Placental epithelial cell (primary cell): ENCODE data around the gene PTX4. TPM values are rescaled to one million over a fixed set of nuclear protein-coding genes. Genes with fewer than 3 reads are reported as not detected.

Source experiments
- total RNA-seq: library from RNA; depleted of rRNA; stranded (reverse); fragments of >200 nt; gene quantifications from 2 replicates; pipeline ENCODE4 v1.2.3, GENCODE V29; 2012

PTX4 gene
- not detected in 2 replicates for total RNA-seq

GRCh38 chr16:1488619-1489018 lies at the start of gene PTX4:
TSS of gene PTX4 (minus strand) at chr16:1488944. CDS start at chr16:1488909, 35 bp downstream.

GRCh38 chr16:1533443-1533951 lies 44.8 kb upstream of the PTX4 start, which contains the start of gene TMEM204:
TSS of gene TMEM204 (plus strand) at chr16:1533666. CDS start at chr16:1534276, 610 bp downstream.

GRCh38 chr16:1492923-1493745 lies 4.4 kb upstream of the PTX4 start, which contains the start of gene TELO2:
TSS of gene TELO2 (plus strand) at chr16:1493360. CDS start at chr16:1494282, 922 bp downstream.

GRCh38 chr16:1474796-1475551 lies 13.8 kb downstream of the PTX4 start, which contains the start of gene CLCN7:
TSS of gene CLCN7 (minus strand) at chr16:1475028. CDS start at chr16:1474974, 54 bp downstream.

GRCh38 chr16:1443980-1444729 lies 44.6 kb downstream of the PTX4 start, which contains the start of gene CCDC154:
TSS of gene CCDC154 (minus strand) at chr16:1444556. CDS start at chr16:1444322, 234 bp downstream.

Other genes with a start within 250 kb of the PTX4 start
- gene TPSAB1, start 248.2 kb downstream of the PTX4 start, total RNA-seq, result not detected in 2 replicates
- gene TPSD1, start 232.9 kb downstream of the PTX4 start, total RNA-seq, result not detected in 2 replicates
- gene UBE2I, start 179.3 kb downstream of the PTX4 start, total RNA-seq, result 46.3 and 51.9 TPM in 2 replicates
- gene BAIAP3, start 155.3 kb downstream of the PTX4 start, total RNA-seq, result 0.54 TPM in 1 of 2 replicates, not detected in the other
- 41.2 and 84.2 TPM in 2 replicates for gene TSR3, start 137.1 kb downstream of the PTX4 start, total RNA-seq
- 30.8 and 53.4 TPM in 2 replicates for gene GNPTG, start 137.0 kb downstream of the PTX4 start, total RNA-seq
- 7.0 and 7.5 TPM in 2 replicates for gene UNKL, start 74.2 kb downstream of the PTX4 start, total RNA-seq
- gene UQCC4, start 68.2 kb downstream of the PTX4 start, total RNA-seq, result 12.4 and 15.3 TPM in 2 replicates
- not detected in 2 replicates for gene PERCC1, start 57.9 kb downstream of the PTX4 start, total RNA-seq
- 0.33 and 0.39 TPM in 2 replicates for gene CCDC154, start 44.4 kb downstream of the PTX4 start, total RNA-seq
- gene CLCN7, start 13.9 kb downstream of the PTX4 start, total RNA-seq, result 47.3 and 78.1 TPM in 2 replicates
- 15.3 and 18.9 TPM in 2 replicates for gene TELO2, start 4.4 kb upstream of the PTX4 start, total RNA-seq
- gene TMEM204, start 44.7 kb upstream of the PTX4 start, total RNA-seq, result under 0.01 TPM in 1 of 2 replicates, not detected in the other
- 38.5 and 45.2 TPM in 2 replicates for gene IFT140, start 123.1 kb upstream of the PTX4 start, total RNA-seq
- gene CRAMP1, start 123.4 kb upstream of the PTX4 start, total RNA-seq, result 17.2 and 20.8 TPM in 2 replicates
- 56.9 and 98.6 TPM in 2 replicates for gene JPT2, start 189.3 kb upstream of the PTX4 start, total RNA-seq
- 80.5 and 89.4 TPM in 2 replicates for gene MAPK8IP3, start 217.3 kb upstream of the PTX4 start, total RNA-seq